Stimulated activated CD4-positive, alpha-beta T cell treated with anti-CD3 and anti-CD28 coated beads, Interleukin-4, amount 100 ng/mL, for 1 hour (primary cell): ENCODE results near the gene C15orf39.
"Not testable (repeated sequence)": the region's sequence is repeated elsewhere in the genome, so short reads cannot be mapped to it uniquely, and the experiment has no call there.

Source experiments
- DNase-seq: peaks from one replicate; pipeline ENCODE4 v3.0.0-alpha.2; 2020

The C15orf39 gene

DNA sequence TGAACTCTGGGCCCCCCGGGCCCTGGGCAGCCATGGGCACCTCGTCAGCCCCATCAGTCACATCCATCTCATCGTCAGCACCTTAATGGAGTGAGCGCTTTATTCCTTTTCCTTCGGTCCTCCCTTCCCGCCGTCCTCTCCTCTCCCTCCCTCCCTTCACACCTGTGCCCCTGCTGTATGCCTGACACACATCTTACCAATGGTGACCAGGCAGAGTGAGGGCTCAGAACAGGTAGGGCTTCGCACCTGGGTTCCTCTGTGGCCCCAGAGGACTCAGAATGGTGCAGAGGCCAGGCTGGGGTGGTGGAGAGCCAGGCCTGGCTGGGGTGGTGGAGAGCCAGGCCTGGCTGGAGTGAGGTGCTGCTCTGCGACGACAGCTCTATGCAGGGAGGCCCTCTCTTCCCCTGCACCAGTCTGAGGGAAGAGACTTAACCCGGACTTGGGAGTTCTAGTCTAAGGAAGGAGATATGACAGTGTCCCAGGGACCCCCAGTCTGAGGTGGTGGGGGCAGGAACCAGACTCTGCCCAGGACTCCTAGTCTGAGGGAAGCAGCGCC is 11.6 kb downstream of the C15orf39 start:
- DNase-seq = no peak

DNA sequence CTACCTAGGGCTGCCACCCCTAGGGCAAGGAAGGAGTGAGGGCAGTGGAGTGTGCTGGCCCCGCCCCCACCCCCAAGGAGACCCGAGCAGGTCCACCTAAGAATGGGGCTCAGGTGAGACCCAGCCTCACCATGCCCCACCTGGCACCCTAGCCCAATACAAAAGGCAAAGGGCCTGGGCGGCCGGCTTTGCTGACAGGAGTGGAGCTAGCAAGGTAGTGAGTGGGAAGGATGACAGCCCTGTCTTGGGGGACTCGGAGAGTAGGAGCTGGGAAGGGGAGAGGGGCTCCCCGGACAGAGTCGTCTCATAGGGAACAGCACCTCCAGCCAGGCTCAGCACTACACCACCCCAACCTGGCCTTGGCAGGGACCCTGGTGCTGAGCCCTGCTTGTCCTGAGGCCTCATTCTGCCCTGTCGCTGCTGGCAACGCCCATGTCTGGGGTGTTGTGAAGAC is 12.1 kb downstream of the C15orf39 start:
- DNase-seq = no peak

DNA sequence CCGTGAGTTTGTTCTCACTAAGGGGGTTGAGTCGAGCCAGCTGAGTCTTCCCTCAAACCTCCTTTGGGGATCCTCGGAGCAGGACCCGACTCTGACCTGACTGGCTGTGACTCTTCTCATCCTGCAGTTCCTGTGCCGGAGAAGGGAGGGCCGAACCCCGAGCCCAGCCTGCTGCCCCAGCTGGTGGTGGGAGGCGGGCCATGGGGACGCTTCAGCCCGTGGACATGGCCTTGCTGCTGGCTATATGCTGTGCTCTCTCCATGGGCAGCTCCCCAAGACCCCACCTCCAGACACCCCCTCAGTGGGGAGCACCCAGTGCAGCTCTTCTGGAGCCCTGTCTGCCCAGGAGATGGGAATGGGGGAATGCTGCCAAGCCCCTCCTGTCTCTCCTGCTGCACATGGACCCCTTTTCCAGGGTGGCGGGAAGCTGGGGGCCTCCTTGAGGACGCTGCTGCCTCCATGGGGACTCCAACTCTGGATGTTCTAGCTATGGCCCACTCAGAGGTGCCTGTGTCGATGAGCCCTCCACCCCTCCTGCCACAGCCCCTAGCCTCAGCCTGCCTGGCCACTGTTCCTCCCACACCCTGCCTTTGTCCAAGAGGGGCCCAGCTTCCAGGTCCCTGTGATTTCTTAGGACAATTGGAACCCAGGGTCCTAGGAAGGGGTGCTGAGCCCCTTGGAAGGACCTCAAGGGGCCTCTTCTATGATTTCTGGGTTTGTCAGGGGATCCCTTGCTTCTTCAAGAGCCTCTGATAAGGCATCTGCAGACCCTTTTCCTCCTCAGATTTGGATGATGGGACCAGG is 12.8 kb downstream of the C15orf39 start:
- DNase-seq = no peak

DNA sequence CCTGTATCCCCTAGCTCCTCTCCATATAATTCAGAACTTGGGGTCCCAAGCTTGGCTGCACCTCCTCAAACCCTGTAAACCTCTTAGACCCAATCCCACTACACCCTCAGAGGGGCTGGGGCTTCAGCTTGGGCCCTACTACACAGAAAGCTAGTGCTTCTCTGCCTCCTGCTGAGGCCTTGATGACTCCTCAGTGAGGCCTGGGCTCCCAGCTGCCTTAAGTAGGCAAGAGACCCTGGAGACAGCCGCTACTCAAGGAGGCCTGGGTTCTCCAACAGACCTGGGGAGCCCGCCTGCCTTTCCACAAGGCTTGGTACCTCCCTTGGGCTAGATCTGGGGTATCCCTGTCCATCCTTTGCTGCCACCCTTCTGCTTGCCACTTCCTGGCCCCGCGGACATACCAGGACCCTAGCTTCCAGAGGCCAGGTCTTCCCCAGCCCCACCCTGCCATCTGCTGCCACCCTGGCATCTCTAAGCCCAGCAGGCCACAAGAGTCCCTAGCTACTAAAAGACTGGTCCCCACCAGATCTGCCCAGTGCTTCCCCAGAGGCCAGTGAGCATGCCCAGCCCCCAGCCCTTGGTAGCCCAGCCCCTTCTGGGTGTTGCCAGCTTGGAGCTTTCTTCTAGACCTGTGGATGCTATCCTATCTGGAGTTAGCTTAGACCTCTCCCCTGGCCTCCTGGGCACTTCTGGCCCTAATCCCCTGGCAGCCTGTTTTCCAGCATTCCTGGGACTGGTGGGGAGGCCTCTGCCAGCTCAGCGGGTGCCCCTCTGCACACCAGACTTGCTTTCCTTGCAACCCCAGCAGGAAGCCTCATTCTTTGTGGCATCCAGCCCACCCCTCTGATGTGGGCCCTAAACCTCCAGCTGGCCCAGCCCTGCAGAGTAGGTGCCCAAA is 13.7 kb downstream of the C15orf39 start:
- no peak for DNase-seq

DNA sequence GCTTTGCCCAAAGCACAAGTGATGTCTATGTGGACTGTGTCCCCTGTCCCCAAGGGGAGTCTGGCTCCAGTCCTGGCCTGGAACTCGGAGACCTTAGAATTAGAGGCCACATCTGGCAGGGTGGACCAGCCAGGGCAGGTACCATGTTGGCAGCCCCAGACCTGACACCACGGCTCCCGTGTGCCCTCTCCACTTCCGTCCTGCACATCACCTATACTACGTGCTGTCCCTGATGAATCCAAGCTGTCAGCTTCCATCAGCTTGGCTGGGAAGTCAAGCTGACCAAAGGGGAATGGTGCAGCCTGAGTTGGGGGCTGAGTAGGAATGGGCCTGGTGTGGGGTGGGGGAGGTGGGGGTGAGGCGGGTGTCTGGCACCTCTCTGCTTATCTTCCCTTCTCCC is 15.3 kb downstream of the C15orf39 start:
- no peak for DNase-seq

DNA sequence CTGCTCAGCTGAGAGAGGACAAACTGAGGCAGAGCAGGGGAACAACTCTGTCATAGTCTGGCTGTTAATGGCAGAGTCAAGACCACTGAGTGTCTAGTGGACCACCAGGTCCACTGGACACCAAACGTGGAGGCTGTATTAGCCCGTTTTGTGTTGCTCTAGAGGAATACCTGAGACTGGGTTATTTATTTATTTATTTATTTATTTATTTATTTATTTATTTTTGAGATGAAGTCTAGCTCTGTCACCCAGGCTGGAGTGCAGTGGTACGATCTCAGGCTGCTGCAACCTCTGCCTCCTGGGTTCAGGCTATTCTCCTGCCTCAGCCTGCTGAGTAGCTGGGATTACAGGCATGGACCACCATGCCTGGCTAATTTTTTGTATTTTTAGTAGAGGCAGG is 15.9 kb downstream of the C15orf39 start:
- DNase-seq = not testable (repeated sequence)

DNA sequence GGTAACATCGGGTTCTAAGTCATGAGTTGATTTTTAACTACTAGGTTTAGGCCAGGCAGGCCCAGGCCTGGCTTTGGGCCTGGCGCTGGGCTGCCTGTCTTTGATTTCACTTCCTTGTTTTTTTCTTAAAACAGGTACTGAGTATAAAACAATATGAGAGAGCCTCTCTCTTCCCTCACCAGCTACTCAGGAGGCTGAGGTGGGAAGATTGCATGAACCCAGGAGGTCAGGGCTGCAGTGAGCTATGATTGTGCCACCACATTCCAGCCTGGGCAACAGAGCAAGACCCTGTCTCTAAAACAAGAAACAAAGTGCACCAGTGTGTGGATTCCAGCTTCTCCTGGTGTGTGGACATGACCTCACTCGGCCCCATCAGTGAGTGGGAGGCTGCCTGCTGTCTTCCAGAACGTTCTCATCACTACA is 17.8 kb downstream of the C15orf39 start:
- DNase-seq = not testable (repeated sequence)

DNA sequence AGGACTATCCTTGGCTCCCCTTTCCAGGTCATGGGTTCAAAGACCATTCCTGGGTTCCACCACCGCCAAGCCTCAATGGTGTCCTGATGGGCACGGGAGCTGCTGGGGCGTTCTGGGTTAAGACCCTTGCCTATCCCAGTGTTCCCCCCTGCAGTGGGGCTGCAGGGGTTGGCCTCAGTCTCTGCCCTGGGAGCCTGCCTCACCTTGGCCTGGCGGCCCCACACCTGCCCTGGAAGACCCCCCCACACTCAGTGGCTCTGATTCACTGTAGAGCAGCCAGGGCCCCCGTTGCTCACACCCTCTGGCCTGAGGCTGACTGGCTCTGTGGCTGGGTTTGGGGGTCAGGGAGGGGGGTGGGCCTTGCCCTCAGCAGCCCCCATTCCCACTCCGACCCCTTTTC is 22.0 kb downstream of the C15orf39 start:
- DNase-seq = no peak

DNA sequence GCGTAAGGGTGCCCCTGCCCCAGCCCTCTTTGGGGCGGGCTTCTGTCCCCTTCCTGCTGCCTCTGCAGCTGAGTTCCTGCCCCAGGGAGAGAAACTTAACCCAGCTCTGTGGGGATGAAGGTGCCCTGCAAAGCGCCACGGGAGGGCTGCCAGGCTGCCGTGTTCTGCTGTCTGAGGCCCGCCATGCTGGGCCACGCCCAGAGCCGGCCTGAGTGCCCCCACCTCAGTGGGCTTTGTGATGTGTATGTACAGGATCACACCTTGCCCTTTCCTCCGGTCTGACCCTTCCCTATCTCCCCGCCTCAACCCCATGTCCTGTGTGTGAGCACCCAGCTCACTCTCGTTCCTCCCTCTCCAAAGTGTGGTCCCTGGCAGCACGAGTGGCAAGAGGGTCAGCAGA is 22.6 kb downstream of the C15orf39 start:
- DNase-seq = no peak

DNA sequence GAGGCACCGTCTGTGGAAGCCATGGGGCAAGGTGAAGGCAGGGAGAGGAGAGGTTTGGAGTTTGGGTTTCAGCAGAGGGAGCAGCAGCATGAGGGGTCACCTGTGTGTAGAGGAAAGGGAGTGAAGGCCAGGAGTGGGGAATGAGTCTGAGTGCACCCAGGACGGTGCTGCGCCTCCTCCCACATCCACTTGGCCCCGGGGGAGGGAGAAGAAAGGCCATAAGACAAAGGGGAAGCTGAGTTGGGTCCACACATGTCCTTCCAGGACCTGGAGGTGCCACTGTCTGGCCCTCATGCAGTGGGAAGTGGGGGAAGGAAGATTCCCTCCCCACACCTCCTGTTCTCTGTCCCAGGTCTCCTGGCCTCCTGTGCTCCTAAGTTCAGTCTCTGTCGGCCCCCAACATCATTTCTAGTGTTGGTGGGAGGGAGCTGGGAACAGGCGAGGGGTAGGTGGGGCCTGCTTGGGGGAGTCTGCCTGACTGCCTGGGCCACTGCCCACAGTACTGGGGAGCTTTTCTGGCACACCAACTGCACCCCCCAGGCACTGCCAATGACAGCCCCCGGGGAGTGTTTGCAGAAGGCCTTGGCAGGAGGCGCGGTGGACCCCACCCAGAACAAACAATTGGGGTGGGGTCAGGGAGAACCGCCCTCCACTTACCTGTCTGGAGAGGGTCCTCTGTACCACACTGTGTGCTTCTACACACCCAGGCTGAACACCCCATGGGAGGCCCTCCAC is 23.6 kb downstream of the C15orf39 start:
- not testable (repeated sequence) for DNase-seq

DNA sequence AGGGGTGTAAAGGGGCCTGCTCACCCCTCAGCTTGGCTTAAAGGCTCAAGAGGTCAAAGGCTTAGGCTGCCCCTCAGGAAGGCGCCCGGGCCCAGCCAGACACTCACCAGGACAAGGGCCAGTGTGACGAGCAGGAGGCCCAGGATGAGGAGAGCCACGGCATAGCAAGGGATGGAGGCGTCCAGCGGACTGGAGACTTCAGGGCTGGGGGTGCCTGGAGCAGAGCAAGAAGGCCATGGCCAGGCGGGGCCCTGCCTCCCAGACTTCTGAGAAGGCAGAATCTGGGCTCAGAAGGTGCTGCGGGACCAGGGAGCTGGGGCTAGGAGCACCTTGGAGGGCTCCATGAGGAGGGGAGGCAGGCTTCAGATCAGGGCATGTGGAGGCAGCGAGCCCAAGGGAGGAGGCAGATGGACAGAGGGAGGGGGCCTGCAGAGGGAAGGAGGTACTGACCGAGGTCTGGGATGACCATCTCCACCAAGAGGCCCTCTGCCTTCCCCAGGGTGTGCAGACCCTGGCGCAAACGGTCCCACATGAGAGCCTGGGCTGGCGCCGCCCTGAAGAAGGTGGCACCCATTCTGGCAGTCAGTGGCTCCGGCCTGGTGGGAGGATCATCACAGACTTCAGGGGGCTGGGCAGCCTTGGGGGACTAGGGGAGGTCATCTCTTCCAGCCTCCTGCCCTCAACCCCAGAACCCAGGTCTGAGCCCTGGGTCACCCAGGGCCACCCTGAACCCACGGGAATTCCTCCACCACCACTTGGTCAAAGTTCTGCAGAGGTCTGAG is 24.5 kb downstream of the C15orf39 start:
- no peak for DNase-seq

DNA sequence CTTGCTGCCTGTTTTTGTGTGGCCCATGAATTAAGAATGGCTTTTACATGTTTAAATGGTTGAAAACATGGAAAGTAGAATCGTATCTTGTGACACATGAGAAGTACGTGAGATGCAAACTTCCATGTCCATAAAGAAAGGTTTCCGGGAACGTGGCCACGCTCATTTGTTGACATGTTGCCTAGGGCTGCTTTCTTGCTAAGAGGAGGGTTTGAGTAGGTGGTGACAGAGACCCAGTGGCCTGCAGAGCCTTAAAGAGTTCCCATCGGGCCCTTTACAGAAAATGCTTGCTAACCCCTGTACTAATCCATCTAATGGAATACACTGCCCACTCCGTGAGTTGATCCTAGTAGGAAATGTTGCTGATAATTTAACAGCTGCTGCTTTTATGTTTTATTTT is 25.4 kb downstream of the C15orf39 start:
- not testable (repeated sequence) for DNase-seq

DNA sequence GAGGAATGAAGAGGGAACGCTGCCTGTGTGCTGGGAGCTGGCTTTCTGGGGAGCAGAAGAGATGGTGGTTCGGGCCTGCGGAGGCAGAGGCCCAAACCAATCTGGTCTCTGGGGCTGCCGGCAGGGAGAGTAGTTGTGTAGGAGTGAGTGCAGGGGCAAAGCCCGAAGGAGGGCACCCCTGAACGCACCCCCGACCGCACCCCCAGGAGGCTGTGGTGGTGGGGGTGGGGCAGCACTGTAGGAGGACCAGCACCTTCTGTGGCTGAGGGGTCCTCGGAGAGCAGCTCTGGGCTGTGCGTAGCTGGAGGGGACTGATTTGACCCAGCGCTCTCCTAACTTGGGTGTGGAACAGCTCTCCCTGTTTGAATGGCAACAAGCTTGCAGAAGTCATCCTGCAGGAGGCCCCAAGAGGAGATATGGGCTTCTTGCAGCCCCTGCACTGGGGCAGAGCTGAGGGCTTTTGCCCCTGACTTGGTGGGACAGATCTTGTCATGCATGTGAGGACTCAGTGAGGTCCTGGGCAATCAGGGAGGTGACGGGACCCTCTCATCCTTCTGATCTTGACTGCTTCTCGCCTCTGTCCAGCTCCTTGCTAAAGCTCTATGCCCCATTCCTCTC is 26.1 kb downstream of the C15orf39 start:
- no peak for DNase-seq

DNA sequence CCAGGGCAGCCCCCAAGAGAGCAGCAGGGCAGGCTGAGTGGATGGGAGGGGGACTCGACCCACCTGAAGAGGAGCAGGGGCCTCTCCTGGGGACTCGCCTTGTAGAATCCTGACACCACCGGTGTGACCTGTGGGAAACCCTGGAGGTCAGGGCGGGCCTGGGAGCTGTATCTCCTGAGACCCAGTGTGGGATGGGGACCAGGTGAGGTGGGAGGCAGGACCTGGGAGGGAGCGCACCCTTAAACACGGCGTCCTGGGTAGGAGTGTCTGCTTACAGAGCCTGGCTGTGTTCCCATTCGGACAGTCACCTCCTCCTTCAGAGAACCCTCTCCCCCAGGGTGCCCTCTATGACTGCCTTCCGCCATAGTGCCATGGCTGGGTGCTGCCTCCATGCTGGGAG is 27.1 kb downstream of the C15orf39 start:
- DNase-seq = no peak

DNA sequence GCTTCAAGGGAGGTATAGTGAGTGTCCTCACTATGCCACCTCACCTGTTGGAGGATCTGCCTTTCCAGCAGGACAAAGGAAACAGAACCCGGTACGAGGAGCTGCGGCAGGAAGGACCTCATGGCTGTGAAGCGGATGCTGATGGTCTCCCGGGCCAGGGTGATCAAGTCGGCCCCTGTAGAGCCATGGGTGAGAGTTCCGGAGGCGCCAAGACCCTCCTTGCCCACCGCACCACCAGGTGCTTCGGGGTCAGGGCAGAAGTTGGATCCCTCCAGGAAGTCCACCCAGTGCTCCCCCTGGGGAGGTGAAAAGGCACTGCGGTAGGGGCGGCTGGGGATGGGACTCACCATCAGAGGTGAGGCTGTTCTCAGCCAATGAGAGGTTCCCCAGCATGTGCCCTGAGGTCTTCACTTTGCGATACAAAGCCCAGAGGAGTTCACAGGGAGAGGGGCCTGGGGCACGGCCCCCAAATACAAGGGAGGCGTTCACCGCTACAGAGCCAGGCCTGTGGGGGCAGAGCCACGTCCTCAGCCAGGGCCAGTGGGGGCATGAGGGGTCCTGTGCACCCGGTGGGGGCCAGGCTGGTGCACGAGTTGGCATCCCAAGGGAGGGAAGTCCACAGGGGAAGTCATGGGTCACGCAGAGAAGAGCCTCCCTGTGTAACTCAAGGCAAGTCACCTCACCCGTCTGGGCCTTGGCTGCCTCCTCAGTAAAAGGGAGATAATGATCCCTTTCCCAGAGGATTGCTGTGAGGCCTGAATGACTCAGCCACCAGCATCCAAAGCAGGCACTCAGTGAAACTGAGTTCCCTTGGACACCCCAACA is 27.7 kb downstream of the C15orf39 start:
- no peak for DNase-seq

DNA sequence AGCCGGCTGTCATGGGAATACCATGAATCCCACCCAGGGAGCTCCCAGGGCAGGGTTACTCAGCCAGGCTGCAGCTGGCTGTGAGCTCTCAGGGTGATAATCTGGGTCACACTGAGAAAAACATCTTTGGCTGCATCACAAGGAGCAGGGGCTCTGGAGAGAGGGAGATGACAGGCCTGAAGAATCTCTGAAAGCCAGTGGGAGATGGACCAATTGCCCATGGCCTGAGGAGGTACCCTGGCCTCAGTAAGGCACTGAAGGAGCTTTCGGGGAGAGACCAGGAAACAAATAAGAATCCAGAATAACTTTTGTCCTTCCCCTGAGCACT is 28.3 kb downstream of the C15orf39 start:
- no peak for DNase-seq

DNA sequence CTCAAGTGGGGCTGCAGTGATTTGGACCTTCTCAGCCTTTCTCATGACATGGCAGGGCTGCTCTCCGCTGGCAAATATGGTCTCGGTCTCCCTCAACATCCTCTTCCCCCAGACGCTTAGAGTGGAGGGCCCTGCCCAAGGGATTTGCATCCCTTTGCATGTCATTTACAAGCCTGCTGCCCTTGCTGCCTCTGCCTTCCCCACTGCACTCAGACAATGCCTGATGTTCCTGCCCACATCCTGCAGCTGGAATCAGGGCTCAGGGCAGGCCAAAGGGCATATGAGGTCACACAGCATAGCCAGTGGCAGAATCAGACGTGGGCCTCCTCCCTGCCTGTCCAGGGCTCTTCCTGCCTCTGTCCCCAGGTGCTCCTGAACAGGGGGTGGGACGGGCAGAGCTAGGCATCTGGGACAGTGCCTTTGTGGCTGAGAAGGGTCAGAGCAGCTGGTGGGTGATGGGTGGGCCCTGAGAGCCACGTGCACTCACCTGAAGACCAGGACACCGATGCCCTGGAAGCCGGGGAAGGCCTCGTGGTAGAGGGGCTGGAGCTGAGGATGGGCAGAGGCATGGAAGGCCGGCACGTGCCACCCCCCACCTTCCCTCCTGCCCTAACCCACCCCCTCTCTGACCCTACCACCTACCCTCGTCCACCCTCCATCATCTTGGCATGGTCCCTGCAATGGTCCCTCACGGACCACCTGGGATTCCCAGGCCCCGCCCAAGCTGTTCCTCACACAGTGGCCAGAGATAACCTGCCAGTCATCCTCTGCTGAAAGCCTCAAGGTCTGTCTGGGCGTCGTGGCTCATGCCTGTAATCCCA is 29.1 kb downstream of the C15orf39 start:
- DNase-seq = no peak

DNA sequence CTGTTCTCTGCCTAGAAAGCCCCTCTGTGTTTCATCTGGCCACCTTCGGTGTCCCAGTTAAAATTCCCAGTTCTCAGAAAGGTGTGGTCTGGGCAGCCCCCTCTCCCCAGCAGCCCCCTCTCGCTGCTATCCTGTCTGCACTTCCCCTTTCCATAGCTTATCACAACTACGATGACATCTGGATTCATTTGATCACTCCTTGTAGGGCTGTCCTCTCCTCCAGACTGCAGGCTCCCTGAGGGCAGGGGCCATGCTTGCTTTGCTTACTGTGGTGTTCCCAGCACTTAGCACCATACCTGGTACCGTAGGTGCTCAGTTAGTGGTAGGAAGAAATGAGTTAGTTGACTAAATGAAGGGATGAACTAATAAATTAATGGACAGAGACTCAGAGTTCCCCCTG is 30.2 kb downstream of the C15orf39 start:
- DNase-seq = no peak

DNA sequence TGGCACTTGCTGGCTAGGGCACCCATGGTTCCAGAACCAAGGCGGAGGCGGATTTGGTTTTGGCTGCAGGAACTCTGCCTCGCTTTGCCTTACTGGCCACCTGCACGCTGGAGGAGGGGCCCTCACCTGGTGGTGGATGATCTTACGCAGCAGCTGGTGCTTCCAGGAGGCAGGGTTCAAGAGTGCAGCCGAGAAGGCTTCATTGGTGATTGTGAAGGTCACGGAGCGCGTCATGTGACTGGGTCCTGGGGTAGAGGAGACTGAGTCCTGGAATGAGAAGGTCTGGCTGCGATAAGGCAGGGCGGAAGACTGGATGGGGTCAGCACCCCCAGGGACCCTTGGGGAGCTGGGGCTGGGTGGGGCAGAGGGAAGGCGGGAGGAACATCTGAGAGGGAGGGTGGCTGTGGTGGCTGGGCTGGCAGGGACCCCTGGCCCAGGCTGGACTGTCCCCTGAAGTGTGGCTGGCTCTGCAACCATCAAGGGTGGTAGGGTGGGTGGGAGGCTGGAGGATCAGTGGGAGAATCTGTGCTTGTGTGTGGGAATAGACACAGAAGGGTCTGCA is 30.7 kb downstream of the C15orf39 start:
- no peak for DNase-seq
